A549 (cell line): ENCODE results near the gene SOX15.

Experiments used
- ZNF302 ChIP-seq: fragments of 250-450 bp; sonication (Bioruptor Pico); IDR thresholded peaks from 2 replicates; pipeline ENCODE4 v1.9.0; 2021; ENCODE audit warnings: inconsistent platforms, mild to moderate bottlenecking, moderate library complexity
- TF ChIP-seq, protein P1 (sequence below): fragments of >200 bp; sonication (Bioruptor Twin); formaldehyde crosslinking; IDR thresholded peaks from 3 replicates; pipeline ENCODE4 v1.5.1; 2016

DNA sequence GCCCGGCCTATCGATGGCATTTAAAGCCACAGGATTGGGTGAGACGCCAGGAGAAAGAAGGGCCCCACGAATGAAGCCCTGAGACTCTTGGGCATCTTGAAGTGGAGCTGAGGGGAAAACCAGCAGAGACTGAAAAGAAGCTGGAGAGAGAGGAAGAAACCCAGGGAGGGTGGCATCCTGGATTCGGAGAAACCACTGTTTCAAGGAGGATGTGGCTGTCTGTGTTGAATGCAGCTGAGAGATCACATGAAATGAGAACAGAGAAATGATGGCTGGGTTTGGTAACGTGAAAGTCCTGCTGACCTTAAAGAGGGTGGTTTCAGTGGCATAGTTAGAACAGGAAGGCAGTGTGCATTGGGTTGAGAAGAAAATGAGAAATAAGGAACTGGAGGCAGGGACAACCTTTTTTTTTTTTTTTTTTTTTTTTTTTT, 37.3 kb downstream of the SOX15 start:
- no peak for TF ChIP-seq ZNF302 (CRISPR knock-in tag)
- TF ChIP-seq, protein P1, sequence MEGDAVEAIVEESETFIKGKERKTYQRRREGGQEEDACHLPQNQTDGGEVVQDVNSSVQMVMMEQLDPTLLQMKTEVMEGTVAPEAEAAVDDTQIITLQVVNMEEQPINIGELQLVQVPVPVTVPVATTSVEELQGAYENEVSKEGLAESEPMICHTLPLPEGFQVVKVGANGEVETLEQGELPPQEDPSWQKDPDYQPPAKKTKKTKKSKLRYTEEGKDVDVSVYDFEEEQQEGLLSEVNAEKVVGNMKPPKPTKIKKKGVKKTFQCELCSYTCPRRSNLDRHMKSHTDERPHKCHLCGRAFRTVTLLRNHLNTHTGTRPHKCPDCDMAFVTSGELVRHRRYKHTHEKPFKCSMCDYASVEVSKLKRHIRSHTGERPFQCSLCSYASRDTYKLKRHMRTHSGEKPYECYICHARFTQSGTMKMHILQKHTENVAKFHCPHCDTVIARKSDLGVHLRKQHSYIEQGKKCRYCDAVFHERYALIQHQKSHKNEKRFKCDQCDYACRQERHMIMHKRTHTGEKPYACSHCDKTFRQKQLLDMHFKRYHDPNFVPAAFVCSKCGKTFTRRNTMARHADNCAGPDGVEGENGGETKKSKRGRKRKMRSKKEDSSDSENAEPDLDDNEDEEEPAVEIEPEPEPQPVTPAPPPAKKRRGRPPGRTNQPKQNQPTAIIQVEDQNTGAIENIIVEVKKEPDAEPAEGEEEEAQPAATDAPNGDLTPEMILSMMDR, result no peak
